Posterior cingulate gyrus (tissue), 11 donors: ENCODE results near the gene SCYGR7.
A peak's percentile ranks its signal among the peaks of the same experiment; 100 is the strongest.
"Not testable (repeated sequence)": the region's sequence is repeated elsewhere in the genome, so short reads cannot be mapped to it uniquely, and the experiment has no call there.

Experiments
- DNase-seq, 10 donors: peaks; one replicate each; pipeline versions ENCODE4 v3.0.0 to v3.0.0-alpha.2; 2020 to 2021; ENCODE audit warnings: mixed read lengths in 3 of 10
- intact Hi-C: fragments of 100-400 bp; cut with DNase I; formaldehyde crosslinking; loops from one replicate; pipeline ENCODE4 v1.15.1; 2023

SCYGR7 gene

DNA sequence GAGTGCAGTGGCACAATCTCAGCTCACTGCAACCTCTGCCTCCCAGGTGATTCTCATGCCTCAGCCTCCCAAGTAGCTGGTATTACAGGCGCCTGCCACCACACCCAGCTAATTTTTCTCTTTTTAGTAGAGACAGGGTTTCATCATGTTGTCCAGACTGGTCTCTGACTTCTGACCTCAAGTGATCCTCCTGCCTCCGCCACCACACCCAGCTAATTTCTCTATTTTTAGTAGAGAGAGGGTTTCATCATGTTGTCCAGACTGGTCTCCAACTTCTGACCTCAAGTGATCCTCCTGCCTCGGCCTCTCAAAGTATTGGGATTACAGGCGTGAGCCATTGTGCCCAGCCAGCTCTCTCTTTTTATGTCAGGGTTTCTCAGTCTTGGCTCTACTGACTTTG lies 28.1 kb downstream of the SCYGR7 start:
- DNase-seq, intact Hi-C loops: not testable (repeated sequence)

DNA sequence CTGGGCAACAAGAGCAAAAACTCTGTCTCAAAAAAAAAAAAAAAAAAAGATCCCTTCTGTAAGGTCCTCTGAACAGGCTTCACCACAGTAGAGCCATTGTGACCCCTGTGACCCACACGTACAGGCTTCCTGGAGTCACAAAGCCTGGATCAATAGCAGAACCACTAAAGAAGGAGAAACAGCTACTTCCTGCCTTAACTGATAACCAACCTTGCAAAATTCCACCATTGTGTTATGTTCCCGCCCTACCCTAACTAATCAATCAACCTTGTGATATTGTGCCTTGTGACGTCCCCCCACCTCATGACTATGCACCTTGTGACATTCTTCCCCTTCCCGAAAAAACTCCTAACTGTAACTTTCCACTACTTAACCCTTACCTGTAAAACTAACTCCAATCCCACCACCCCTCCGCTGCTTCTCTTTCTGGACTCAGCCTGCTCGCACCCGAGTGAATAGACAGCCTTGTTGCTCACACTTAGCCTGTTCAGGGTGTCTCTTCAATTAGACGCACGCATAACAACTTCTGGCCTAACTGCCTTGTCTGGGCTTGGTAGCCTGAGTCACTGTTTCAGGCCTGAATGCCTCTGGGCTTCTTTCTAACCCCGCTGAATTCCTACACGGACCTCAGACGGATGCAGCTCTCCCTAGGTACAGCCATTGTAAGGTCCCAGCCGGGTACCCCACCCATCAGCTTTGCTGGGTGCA lies 31.4 kb downstream of the SCYGR7 start:
- no peak for DNase-seq
- intact Hi-C loops, result loop anchor here (10.0 kb wide), 1 partner anchor 105 kb away; no protein-coding TSS in a partner anchor

- no peak for DNase-seq
- intact Hi-C loops, result loop anchor here (10.0 kb wide), 1 partner anchor 103 kb away; no protein-coding TSS in a partner anchor
Observed at GRCh38 chr2:227761740-227762476, 33.8 kb downstream of the SCYGR7 start.

DNA sequence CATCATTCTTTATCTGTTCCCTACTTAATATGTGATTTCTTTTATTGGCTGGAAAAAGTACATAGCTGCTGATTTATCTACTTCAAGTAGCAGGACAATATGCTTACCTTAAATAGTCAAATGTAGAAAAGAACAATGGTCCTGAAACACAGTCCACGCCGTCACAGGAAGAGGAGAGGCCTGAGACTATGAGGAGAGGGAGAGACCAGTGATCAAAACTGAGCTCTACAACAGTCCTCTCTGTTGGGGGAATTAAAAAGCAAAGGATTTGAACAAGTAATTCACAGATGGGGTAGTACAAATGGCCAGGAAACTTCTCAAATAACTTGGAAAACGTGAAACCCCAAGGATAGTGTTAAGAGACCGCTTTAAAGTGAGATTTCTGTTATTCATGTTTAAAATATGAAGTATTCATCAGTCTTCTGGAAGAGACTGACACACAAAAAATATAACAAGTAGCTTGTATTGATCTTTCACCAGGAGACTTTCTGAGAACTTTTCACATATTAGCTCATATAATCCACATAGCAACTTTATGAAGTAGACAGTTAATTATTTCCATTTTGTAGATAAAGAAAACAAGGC lies 37.7 kb downstream of the SCYGR7 start:
- no peak for DNase-seq
- intact Hi-C loops, result loop anchor here (1.0 to 10.0 kb wide), 5 partner anchors 99 to 634 kb away; partner anchors contain the start of gene AGFG1

GRCh38 chr2:227766373-227766883 lies 38.3 kb downstream of the SCYGR7 start:
- DNase-seq, result peak; percentile 59 to 96 (median 78)
- intact Hi-C loops, result loop anchor here (1.0 to 10.0 kb wide), 5 partner anchors 98 to 634 kb away; partner anchors contain the start of gene AGFG1

- intact Hi-C loops, result loop anchor here (2.0 to 10.0 kb wide), 4 partner anchors 97 to 636 kb away; partner anchors contain the start of gene AGFG1
- DNase-seq, result no peak
Observed at GRCh38 chr2:227767830-227768229, 39.7 kb downstream of the SCYGR7 start.

DNA sequence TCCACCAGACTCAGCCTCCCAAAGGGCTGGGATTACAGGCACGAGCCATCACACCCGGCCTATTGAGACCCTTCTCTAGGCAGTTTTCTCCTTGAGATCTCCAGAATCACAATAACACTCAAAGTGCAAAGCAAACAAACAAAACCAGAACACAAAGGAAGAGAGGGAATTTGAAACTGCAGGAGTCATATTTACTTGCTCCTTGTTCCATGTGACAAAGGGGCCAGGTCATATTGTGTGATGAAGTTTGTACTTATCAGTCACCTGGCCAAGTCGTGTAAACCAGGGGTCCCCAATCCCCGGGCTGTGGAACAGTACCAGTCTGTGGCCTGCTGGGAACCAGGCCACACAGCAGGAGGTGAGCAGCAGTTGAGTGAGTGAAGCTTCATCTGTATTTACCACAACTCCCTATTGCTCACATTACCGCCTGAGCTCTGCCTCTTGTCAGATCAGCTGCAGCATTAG lies 44.1 kb downstream of the SCYGR7 start:
- no peak for DNase-seq
- intact Hi-C loops, result no loop called here

DNA sequence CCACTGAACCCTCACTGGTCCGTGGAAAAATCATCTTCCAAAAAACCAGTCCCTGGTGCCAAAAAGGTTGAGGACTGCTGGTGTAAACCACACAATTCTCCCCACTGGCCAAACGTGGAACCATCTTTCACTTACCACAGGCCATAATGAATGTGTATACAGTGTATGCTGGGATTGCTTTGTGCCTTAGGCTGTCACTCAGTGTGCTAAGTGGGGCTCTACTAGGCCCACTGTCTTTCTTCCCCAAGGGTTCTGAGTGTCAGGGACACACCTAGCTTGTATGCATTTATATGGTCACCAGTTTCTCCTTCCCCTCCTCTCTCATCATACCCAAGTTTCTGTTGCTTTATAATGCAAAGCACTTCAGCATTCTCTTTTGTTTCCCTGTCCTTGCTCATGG lies 44.8 kb downstream of the SCYGR7 start:
- intact Hi-C loops, result no loop called here
- DNase-seq, result no peak

DNA sequence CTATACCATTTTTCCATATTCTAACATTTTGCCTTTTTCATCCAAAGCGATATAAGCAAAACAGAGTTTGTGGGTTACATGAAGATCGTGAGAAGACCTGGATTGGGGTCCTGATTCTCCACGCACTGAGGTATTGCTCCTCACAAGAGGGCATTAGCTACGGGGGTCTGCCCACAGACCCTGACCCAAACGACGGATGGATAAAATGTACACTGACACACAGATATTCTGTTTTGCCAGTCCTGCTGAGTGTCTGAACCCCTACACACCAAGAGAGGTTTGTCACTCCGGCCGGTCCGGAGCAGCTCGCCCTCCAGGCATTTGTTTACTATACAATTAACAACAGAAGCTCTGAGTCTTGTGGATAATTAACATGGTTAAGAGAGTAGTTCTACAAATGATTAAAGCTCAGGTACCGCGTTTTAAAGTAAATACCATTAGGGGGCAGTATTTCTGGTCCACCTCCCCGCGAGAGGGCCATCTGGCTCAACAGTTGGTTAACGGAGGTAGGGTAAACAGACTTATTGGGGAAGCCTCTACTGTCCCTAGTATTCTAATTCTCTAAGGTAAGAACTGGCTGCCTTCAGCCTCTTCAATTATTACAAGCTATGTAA lies 46.0 kb downstream of the SCYGR7 start:
- intact Hi-C loops, result no loop called here
- no peak for DNase-seq

- DNase-seq, result no peak
- intact Hi-C loops, result no loop called here
Observed at GRCh38 chr2:227774895-227775842, 47.0 kb downstream of the SCYGR7 start.
